Endothelial cell (in vitro differentiated cells): Measurements from ENCODE around the gene GAST. TPM values are rescaled to one million over a fixed set of nuclear protein-coding genes. Genes with fewer than 3 reads are reported as not detected.

ENCODE experiments used
- DNase-seq: peaks from one replicate; pipeline ENCODE4 v3.0.0; 2021; ENCODE audit warnings: low spot score
- H3K27ac Mint-ChIP-seq: one replicate; pipeline ENCODE4 v1.8.0; 2021; ENCODE audit warnings: mixed read lengths, inconsistent platforms; ENCODE audit not compliant: unreplicated experiment
- H3K27me3 Mint-ChIP-seq: one replicate; pipeline ENCODE4 v1.8.0; 2021; ENCODE audit warnings: mild to moderate bottlenecking, moderate library complexity, mixed read lengths, inconsistent platforms; ENCODE audit not compliant: unreplicated experiment
- H3K36me3 Mint-ChIP-seq: one replicate; pipeline ENCODE4 v1.8.0; 2021; ENCODE audit warnings: mild to moderate bottlenecking, low read depth, mixed read lengths, inconsistent platforms; ENCODE audit not compliant: unreplicated experiment
- H3K4me1 Mint-ChIP-seq: one replicate; pipeline ENCODE4 v1.8.0; 2021; ENCODE audit warnings: mild to moderate bottlenecking, mixed read lengths, inconsistent platforms; ENCODE audit not compliant: unreplicated experiment
- H3K4me3 Mint-ChIP-seq: one replicate; pipeline ENCODE4 v1.8.0; 2021; ENCODE audit warnings: mild to moderate bottlenecking, mixed read lengths, inconsistent platforms; ENCODE audit not compliant: unreplicated experiment
- H3K9me3 Mint-ChIP-seq: one replicate; pipeline ENCODE4 v1.8.0; 2021; ENCODE audit warnings: mixed read lengths, inconsistent platforms; ENCODE audit not compliant: unreplicated experiment
- CTCF ChIP-seq: fragments of 200-600 bp; sonication (generic); IDR thresholded peaks from one replicate; pipeline ENCODE4 v1.5.0; 2021; ENCODE audit warnings: antibody characterized with exemption; ENCODE audit not compliant: unreplicated experiment
- total RNA-seq: library from RNA; stranded (reverse); fragmentation: NEBNext Ultra II Directional; extraction: Animal tissue kit (Norgen Biotek cat#: 25700); gene quantifications from one replicate; pipeline ENCODE4 v1.2.1, GENCODE V29; 2021; ENCODE audit not compliant: unreplicated experiment

GAST gene
- total RNA-seq, 1 donor from 2014 or later, result not detected

- Mint-ChIP-seq H3K4me1 (peaks cover 14% of the 10 kb centered on the region), H3K36me3 (peaks cover 14% of the 10 kb centered on the region), H3K27me3 (peaks cover 4% of the 10 kb centered on the region), H3K27ac (no peak overlapping the region), H3K4me3 (no peak overlapping the region), H3K9me3 (no peaks in the 10 kb centered on the region)
- TF ChIP-seq CTCF, result no peak
- DNase-seq, result no peak
Measured at GRCh38 chr17:41722231-41722630, 10.1 kb downstream of the GAST start.

GRCh38 chr17:41723801-41724475 lies 11.8 kb downstream of the GAST start:
- no peak for DNase-seq
- Mint-ChIP-seq H3K4me3 (no peak overlapping the region), H3K36me3 (peaks cover 14% of the 10 kb centered on the region), H3K4me1 (no peaks in the 10 kb centered on the region), H3K27ac (no peak overlapping the region), H3K9me3 (no peaks in the 10 kb centered on the region), H3K27me3 (peaks cover 7% of the 10 kb centered on the region)
- TF ChIP-seq CTCF, result no peak

- Mint-ChIP-seq H3K4me1 (no peaks in the 10 kb centered on the region), H3K27me3 (peaks cover 7% of the 10 kb centered on the region), H3K27ac (no peak overlapping the region), H3K9me3 (no peaks in the 10 kb centered on the region), H3K36me3 (peaks cover 14% of the 10 kb centered on the region), H3K4me3 (no peak overlapping the region)
- TF ChIP-seq CTCF, result no peak
- DNase-seq, result no peak
Measured at GRCh38 chr17:41724476-41725050, 12.4 kb downstream of the GAST start.

GRCh38 chr17:41725134-41725533 lies 13.0 kb downstream of the GAST start:
- no peaks in the 10 kb centered on the region for H3K9me3 Mint-ChIP-seq
- peak overlapping the region; percentile 39 for H3K4me3 Mint-ChIP-seq
- no peak for DNase-seq
- H3K27me3 Mint-ChIP-seq, result peaks cover 7% of the 10 kb centered on the region
- peak; percentile 15 for TF ChIP-seq CTCF
- no peaks in the 10 kb centered on the region for H3K4me1 Mint-ChIP-seq
- H3K27ac Mint-ChIP-seq, result peak overlapping the region; percentile 25
- peaks cover 14% of the 10 kb centered on the region for H3K36me3 Mint-ChIP-seq

GRCh38 chr17:41728056-41728455 lies 15.9 kb downstream of the GAST start:
- Mint-ChIP-seq H3K27ac (no peak overlapping the region), H3K36me3 (peaks cover 19% of the 10 kb centered on the region), H3K27me3 (peaks cover 3% of the 10 kb centered on the region), H3K9me3 (no peaks in the 10 kb centered on the region), H3K4me1 (peaks cover 10% of the 10 kb centered on the region), H3K4me3 (no peak overlapping the region)
- DNase-seq, result no peak
- no peak for TF ChIP-seq CTCF
